Smooth muscle cell (in vitro differentiated cells): ENCODE measurements around the gene LPCAT4. TPM values are rescaled to one million over a fixed set of nuclear protein-coding genes. Genes with fewer than 3 reads are reported as not detected.

ENCODE experiments used
- DNase-seq: peaks from one replicate; lab custom pipeline; 2025; ENCODE audit not compliant: unreplicated experiment; lab: John Stamatoyannopoulos, UW
- H2AFZ ChIP-seq: fragments of 200-600 bp; sonication (generic); 2 replicates; pipeline ENCODE4 v1.6.0; 2016; ENCODE audit warnings: antibody characterized with exemption, low read depth, mild to moderate bottlenecking
- H3F3A ChIP-seq: fragments of 200-600 bp; sonication (generic); 2 replicates; pipeline ENCODE4 v1.6.0; 2017; ENCODE audit warnings: antibody characterized with exemption, low read depth
- H3K27ac ChIP-seq: fragments of 200-600 bp; sonication (generic); 2 replicates; pipeline ENCODE4 v1.5.1; 2016; ENCODE audit warnings: low read depth, mild to moderate bottlenecking
- H3K27me3 ChIP-seq: fragments of 200-600 bp; sonication (generic); 2 replicates; pipeline ENCODE4 v1.6.1; 2016; ENCODE audit warnings: low read depth, mild to moderate bottlenecking
- H3K36me3 ChIP-seq: fragments of 200-600 bp; sonication (generic); 2 replicates; pipeline ENCODE4 v1.5.1; 2016; ENCODE audit warnings: low read depth
- H3K4me1 ChIP-seq: fragments of 200-600 bp; sonication (generic); 2 replicates; pipeline ENCODE4 v1.5.1; 2016; ENCODE audit warnings: low read depth
- H3K4me2 ChIP-seq: fragments of 200-600 bp; sonication (generic); 2 replicates; pipeline ENCODE4 v1.6.0; 2016; ENCODE audit warnings: mild to moderate bottlenecking
- H3K4me3 ChIP-seq: fragments of 200-600 bp; sonication (generic); 2 replicates; pipeline ENCODE4 v1.5.1; 2016; ENCODE audit warnings: mild to moderate bottlenecking
- H3K79me2 ChIP-seq: fragments of 200-600 bp; sonication (generic); 2 replicates; pipeline ENCODE4 v1.6.0; 2016; ENCODE audit warnings: low read depth, mild to moderate bottlenecking
- H3K9ac ChIP-seq: fragments of 200-600 bp; sonication (generic); 2 replicates; pipeline ENCODE4 v1.6.0; 2016; ENCODE audit warnings: low read depth
- H3K9me3 ChIP-seq: fragments of 200-600 bp; sonication (generic); replicated peaks from 2 replicates; pipeline ENCODE4 v1.5.1; 2016; ENCODE audit warnings: low read depth
- H4K20me1 ChIP-seq: fragments of 200-600 bp; sonication (generic); 2 replicates; pipeline ENCODE4 v1.6.0; 2016; ENCODE audit warnings: low read depth
- CTCF ChIP-seq: fragments of 200-600 bp; sonication (generic); IDR thresholded peaks from 2 replicates; pipeline ENCODE4 v1.5.1; 2017; ENCODE audit warnings: borderline replicate concordance, mild to moderate bottlenecking, antibody characterized with exemption; ENCODE audit not compliant: insufficient read depth, poor library complexity, severe bottlenecking
- WGBS: methylation state at CpG from one replicate; pipeline ENCODE4 v1.1.7; 2016; ENCODE audit warnings: low lambda C conversion rate; 5-methylcytosine and 5-hydroxymethylcytosine counted together
- polyA plus RNA-seq: library from polyadenylated mRNA; unstranded; fragments of >200 nt; fragmentation: Nextera tagmentation; extraction: Ambion mirVana; gene quantifications from 2 replicates; pipeline ENCODE4 v1.2.1, GENCODE V29; 2016
- total RNA-seq: library from RNA; depleted of rRNA; stranded (reverse); fragments of >200 nt; gene quantifications from 2 replicates; pipeline ENCODE4 v1.2.3, GENCODE V29; 2014

The LPCAT4 gene
- total and polyA plus RNA-seq, 2 experiments from 2014 or later: 10.1 to 23.2 TPM

- Histone ChIP-seq H3K27ac (no peak overlapping the region), H3K9me3 (no peaks in the 10 kb centered on the region), H4K20me1 (no peaks in the 10 kb centered on the region), H3K4me2 (no peak overlapping the region), H3K4me3 (no peak overlapping the region), H3K79me2 (no peaks in the 10 kb centered on the region), H3K36me3 (no peaks in the 10 kb centered on the region), H3F3A (no peaks in the 10 kb centered on the region), H3K4me1 (no peaks in the 10 kb centered on the region), H3K27me3 (no peaks in the 10 kb centered on the region), H2AFZ (no peak overlapping the region), H3K9ac (no peak overlapping the region)
- no peak for TF ChIP-seq CTCF
- WGBS: 89% methylated on average over 3 of the region's 3 CpGs
- no peak for DNase-seq
Measured at GRCh38 chr15:34359416-34359815, 7.6 kb downstream of the LPCAT4 start.

GRCh38 chr15:34358948-34359347 lies 8.0 kb downstream of the LPCAT4 start:
- Histone ChIP-seq H3K4me1 (no peaks in the 10 kb centered on the region), H2AFZ (no peak overlapping the region), H4K20me1 (no peaks in the 10 kb centered on the region), H3K9ac (no peak overlapping the region), H3K79me2 (no peaks in the 10 kb centered on the region), H3K9me3 (no peaks in the 10 kb centered on the region), H3F3A (no peaks in the 10 kb centered on the region), H3K27ac (no peak overlapping the region), H3K27me3 (no peaks in the 10 kb centered on the region), H3K4me2 (no peak overlapping the region), H3K4me3 (no peak overlapping the region), H3K36me3 (no peaks in the 10 kb centered on the region)
- WGBS: 100% methylated on average over 4 of the region's 4 CpGs
- TF ChIP-seq CTCF: no peak
- DNase-seq: no peak

- H3K79me2 ChIP-seq: no peaks in the 10 kb centered on the region
- no peaks in the 10 kb centered on the region for H3F3A ChIP-seq
- no peak overlapping the region for H3K9ac ChIP-seq
- no peak overlapping the region for H3K4me3 ChIP-seq
- no peaks in the 10 kb centered on the region for H3K4me1 ChIP-seq
- WGBS: 83% methylated on average over 3 of the region's 3 CpGs
- DNase-seq: no peak
- H3K27me3 ChIP-seq: no peaks in the 10 kb centered on the region
- no peak overlapping the region for H2AFZ ChIP-seq
- H3K36me3 ChIP-seq: no peaks in the 10 kb centered on the region
- H3K27ac ChIP-seq: no peak overlapping the region
- no peaks in the 10 kb centered on the region for H4K20me1 ChIP-seq
- H3K4me2 ChIP-seq: no peak overlapping the region
- TF ChIP-seq CTCF: no peak
- no peaks in the 10 kb centered on the region for H3K9me3 ChIP-seq
Measured at GRCh38 chr15:34358367-34358766, 8.6 kb downstream of the LPCAT4 start.

- no peaks in the 10 kb centered on the region for H3K9me3 ChIP-seq
- no peak for TF ChIP-seq CTCF
- no peaks in the 10 kb centered on the region for H3K4me1 ChIP-seq
- no peak overlapping the region for H3K4me2 ChIP-seq
- no peaks in the 10 kb centered on the region for H3K79me2 ChIP-seq
- H3K36me3 ChIP-seq: no peaks in the 10 kb centered on the region
- no peak overlapping the region for H3K4me3 ChIP-seq
- H3F3A ChIP-seq: no peaks in the 10 kb centered on the region
- no peak overlapping the region for H2AFZ ChIP-seq
- H4K20me1 ChIP-seq: no peaks in the 10 kb centered on the region
- no peak for DNase-seq
- no peaks in the 10 kb centered on the region for H3K27me3 ChIP-seq
- H3K9ac ChIP-seq: no peak overlapping the region
- no peak overlapping the region for H3K27ac ChIP-seq
- 95% methylated on average over 1 of the region's 1 CpG for WGBS
Measured at GRCh38 chr15:34357653-34358052, 9.3 kb downstream of the LPCAT4 start.
